Measurements from ENCODE around the gene ADAMTSL1. TPM values are rescaled to one million over a fixed set of nuclear protein-coding genes. Genes with fewer than 3 reads are reported as not detected.

The ADAMTSL1 gene
- total RNA-seq, 1 experiment from 2014 or later: not detected

GRCh38 chr9:18829873-18830272 is 355.9 kb downstream of the ADAMTSL1 start:
- H3K4me1 ChIP-seq (ENCODE audit: control insufficient read depth, insufficient read depth, low read length): no peaks in the 10 kb centered on the region
- ATAC-seq (no peak), DNase-seq (ENCODE audit: low read depth, low spot score) (no peak)
- no peak overlapping the region for H3K27ac ChIP-seq (ENCODE audit: low read length)
- in situ Hi-C loops (cut with HindIII; ENCODE audit: low pct_unique_long_range_greater_than_20kb, low sequenced_read_pairs): no loop called here
- TF ChIP-seq REST (IDR thresholded peaks at IDR 0.05; ENCODE audit: insufficient read depth in 1 of 2, low read depth in 2 of 2, low read length in 1 of 2): no peak
- TF ChIP-seq CTCF (IDR thresholded peaks at IDR 0.05): no peak
- no peak for TF ChIP-seq TCF7L2 (IDR thresholded peaks at IDR 0.05; ENCODE audit: low read depth, low read length)
- TF ChIP-seq SIN3A (IDR thresholded peaks at IDR 0.05; ENCODE audit: borderline replicate concordance, insufficient read depth, low read depth, low read length): no peak
- TF ChIP-seq POLR2AphosphoS5 (IDR thresholded peaks at IDR 0.05; ENCODE audit: low read depth, low read length): no peak
- H3K27me3 ChIP-seq (ENCODE audit: control insufficient read depth, insufficient read depth, low read length): no peaks in the 10 kb centered on the region
- ChIA-PET CTCF (no interaction called here), POLR2A (no interaction called here)
- H3K36me3 ChIP-seq (ENCODE audit: control insufficient read depth, insufficient read depth, low read length): no peaks in the 10 kb centered on the region
- H3K9me3 ChIP-seq (ENCODE audit: control insufficient read depth, insufficient read depth, low read depth, low read length): no peaks in the 10 kb centered on the region
- intact Hi-C loops (cut with micrococcal nuclease; ENCODE audit: unreplicated experiment): no loop called here
- no TSS peak for BruUV-seq (replicated peaks)
- no peak overlapping the region for H3K4me3 ChIP-seq (ENCODE audit: low read depth in 2 of 2, low read length in 2 of 2)

- DNase-seq (ENCODE audit: low read depth, low spot score): no peak
- BruUV-seq (replicated peaks): no TSS peak
- intact Hi-C loops (cut with micrococcal nuclease; ENCODE audit: unreplicated experiment): no loop called here
- no peak for ATAC-seq
- in situ Hi-C loops (cut with HindIII; ENCODE audit: low pct_unique_long_range_greater_than_20kb, low sequenced_read_pairs): no loop called here
- Histone ChIP-seq H3K27ac (ENCODE audit: low read length) (no peak overlapping the region), H3K27me3 (ENCODE audit: control insufficient read depth, insufficient read depth, low read length) (no peaks in the 10 kb centered on the region), H3K9me3 (ENCODE audit: control insufficient read depth, insufficient read depth, low read depth, low read length) (no peaks in the 10 kb centered on the region), H3K36me3 (ENCODE audit: control insufficient read depth, insufficient read depth, low read length) (no peaks in the 10 kb centered on the region), H3K4me3 (ENCODE audit: low read depth in 2 of 2, low read length in 2 of 2) (no peak overlapping the region), H3K4me1 (ENCODE audit: control insufficient read depth, insufficient read depth, low read length) (no peaks in the 10 kb centered on the region)
- POLR2A ChIA-PET: no interaction called here
- CTCF ChIA-PET: no interaction called here
- TF ChIP-seq TCF7L2 (IDR thresholded peaks at IDR 0.05; ENCODE audit: low read depth, low read length): no peak
- no peak for TF ChIP-seq REST (IDR thresholded peaks at IDR 0.05; ENCODE audit: insufficient read depth in 1 of 2, low read depth in 2 of 2, low read length in 1 of 2)
- TF ChIP-seq POLR2AphosphoS5 (IDR thresholded peaks at IDR 0.05; ENCODE audit: low read depth, low read length): no peak
- no peak for TF ChIP-seq CTCF (IDR thresholded peaks at IDR 0.05)
Measured at GRCh38 chr9:18834740-18835361, 360.9 kb downstream of the ADAMTSL1 start.

Data from Panc1 (cell line).